Liver (tissue), 3 donors: ENCODE results near the gene UQCRC1.

Source experiments
- CTCF ChIP-seq: fragments of 150-350 bp; IDR thresholded peaks from 2 replicates; pipeline ENCODE4 v1.5.1; 2017; ENCODE audit warnings: improper control_type of control experiment, low read depth, low read length; ENCODE audit not compliant: missing input control
- GABPA ChIP-seq, 2 donors: IDR thresholded peaks in 1 of 2; conservative IDR thresholded peaks in 1 of 2; 2 replicates each; pipeline ENCODE4 v1.6.1; 2016; ENCODE audit warnings: antibody characterized with exemption in 2 of 2, mild to moderate bottlenecking in 1 of 2, moderate library complexity in 1 of 2
- MAX ChIP-seq: IDR thresholded peaks from 2 replicates; pipeline ENCODE4 v1.6.1; 2016; ENCODE audit warnings: antibody characterized with exemption
- NR2F2 ChIP-seq: IDR thresholded peaks from 2 replicates; pipeline ENCODE4 v1.6.1; 2016; ENCODE audit warnings: antibody characterized with exemption
- RAD21 ChIP-seq, 2 donors: IDR thresholded peaks; 2 replicates each; pipeline ENCODE4 v1.6.1; 2016; ENCODE audit warnings: antibody characterized with exemption in 2 of 2, mild to moderate bottlenecking in 2 of 2
- REST ChIP-seq: IDR thresholded peaks from 2 replicates; pipeline ENCODE4 v1.6.1; 2016; ENCODE audit warnings: antibody characterized with exemption, mild to moderate bottlenecking
- SP1 ChIP-seq: IDR thresholded peaks from 2 replicates; pipeline ENCODE4 v1.6.1; 2018; ENCODE audit warnings: antibody characterized with exemption, mild to moderate bottlenecking
- donor health status: healthy.
- donor health status: healthy.

- no peak for TF ChIP-seq CTCF
- no peak for TF ChIP-seq NR2F2
- no peak for TF ChIP-seq GABPA (IDR thresholded peaks at IDR 0.05 in 1 of 2, conservative IDR thresholded peaks at IDR 0.05 in 1 of 2)
- no peak for TF ChIP-seq REST
- TF ChIP-seq RAD21 (IDR thresholded peaks at IDR 0.05): no peak
- TF ChIP-seq SP1: no peak
- TF ChIP-seq MAX: no peak
These were observed 46.2 kb upstream of the UQCRC1 start for GRCh38 chr3:48655606-48656005.
